ENCODE data around the gene NUTM1. TPM values are rescaled to one million over a fixed set of nuclear protein-coding genes. Genes with fewer than 3 reads are reported as not detected.

NUTM1 gene
- polyA plus RNA-seq, 2 of the 4 experiments (the other 2 are of a cell fraction): not detected

DNA sequence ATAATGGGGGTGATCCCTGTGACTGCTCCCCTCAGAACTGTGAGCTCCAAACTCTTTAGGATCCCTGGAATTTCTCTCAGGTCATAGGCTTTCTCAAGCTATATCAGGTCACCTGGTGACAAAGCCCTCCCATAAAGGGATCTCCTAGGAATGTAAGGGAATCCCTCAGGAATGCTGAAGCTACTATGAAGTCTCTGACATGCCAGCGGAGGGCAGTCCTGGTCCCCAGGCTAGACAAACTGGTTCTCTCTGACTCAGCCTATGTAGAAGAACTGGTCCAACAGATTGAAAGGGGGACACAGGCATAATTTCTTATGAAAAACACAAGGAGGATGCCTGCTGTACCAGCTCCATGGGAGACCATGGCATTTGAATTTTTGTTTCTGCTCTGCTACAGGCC, 17.2 kb downstream of the NUTM1 start:
- peak; percentile 48 to 49; a peak in 3 of 6 replicates for ATAC-seq
- FAIRE-seq: peak; percentile 77
- Histone ChIP-seq H3K4me1 (peaks cover 11% of the 10 kb centered on the region; the same call in 2 of the 3 replicates), H3K4me2 (no peak overlapping the region), H3K4me3 (no peak overlapping the region), H3K27ac (no peak overlapping the region), H3K9me3 (no peaks in the 10 kb centered on the region)
- POLR2A ChIA-PET: interaction anchor here (0.9 to 1.9 kb wide), 2 partner anchors 22 to 228 kb away, joined by 4 to 5 read pairs; partner anchors contain the start of gene SLC12A6
- CTCF ChIA-PET: interaction anchor here (0.6 to 4.9 kb wide), 10 partner anchors 7 to 273 kb away, joined by 3 to 34 read pairs (median 6); partner anchors contain the start of genes KATNBL1, LPCAT4, NOP10 and NUTM1
- TF ChIP-seq EP300 (IDR thresholded peaks at IDR 0.05): no peak
- TF ChIP-seq ZC3H11A (IDR thresholded peaks at IDR 0.05): no peak
- no peak for TF ChIP-seq EHMT2 (IDR thresholded peaks at IDR 0.05; ENCODE audit: low read depth)
- DNase-seq (ENCODE audit: low read depth in 1 of 2, low spot score in 1 of 2): peak in 1 of 2 experiments; percentile 23
- WGBS (ENCODE audit: missing lambda C conversion rate): 50% methylated on average over 1 of the region's 1 CpG

DNA sequence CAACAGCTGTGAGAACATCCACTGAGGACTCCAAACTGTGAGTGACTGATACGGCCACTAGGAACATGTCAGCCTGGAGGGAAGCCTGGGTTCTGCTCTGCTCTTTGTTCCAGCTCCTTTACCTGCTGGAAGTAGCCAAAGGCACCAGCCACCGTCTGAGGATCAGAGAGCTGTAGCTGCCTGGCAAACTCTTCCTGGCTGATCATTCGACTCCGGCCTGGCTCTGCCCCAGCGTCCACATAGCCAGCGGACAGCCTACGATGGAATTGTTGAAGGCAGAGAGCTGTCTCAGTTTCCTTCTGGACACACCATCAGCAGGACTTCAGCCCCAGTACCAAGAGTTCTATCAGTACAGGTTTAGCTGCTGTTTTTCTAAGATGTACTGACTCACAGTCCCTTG, 18.2 kb downstream of the NUTM1 start:
- Histone ChIP-seq H3K4me2 (no peak overlapping the region), H3K4me1 (peaks cover 19% of the 10 kb centered on the region), H3K4me3 (no peak overlapping the region), H3K27ac (no peak overlapping the region), H3K9me3 (no peaks in the 10 kb centered on the region)
- 94% methylated on average over 7 of the region's 7 CpGs for WGBS (ENCODE audit: missing lambda C conversion rate)
- ChIA-PET CTCF (interaction anchor here (1.3 to 4.9 kb wide), 6 partner anchors 14 to 154 kb away, joined by 3 to 34 read pairs (median 6); partner anchors contain the start of genes KATNBL1, NOP10 and NUTM1), POLR2A (interaction anchor here (0.9 to 1.9 kb wide), 2 partner anchors 23 to 227 kb away, joined by 4 to 5 read pairs; partner anchors contain the start of gene SLC12A6)
- ATAC-seq (no peak), DNase-seq (ENCODE audit: low read depth in 1 of 2, low spot score in 1 of 2) (no peak), FAIRE-seq (no peak)
- TF ChIP-seq, protein P1, sequence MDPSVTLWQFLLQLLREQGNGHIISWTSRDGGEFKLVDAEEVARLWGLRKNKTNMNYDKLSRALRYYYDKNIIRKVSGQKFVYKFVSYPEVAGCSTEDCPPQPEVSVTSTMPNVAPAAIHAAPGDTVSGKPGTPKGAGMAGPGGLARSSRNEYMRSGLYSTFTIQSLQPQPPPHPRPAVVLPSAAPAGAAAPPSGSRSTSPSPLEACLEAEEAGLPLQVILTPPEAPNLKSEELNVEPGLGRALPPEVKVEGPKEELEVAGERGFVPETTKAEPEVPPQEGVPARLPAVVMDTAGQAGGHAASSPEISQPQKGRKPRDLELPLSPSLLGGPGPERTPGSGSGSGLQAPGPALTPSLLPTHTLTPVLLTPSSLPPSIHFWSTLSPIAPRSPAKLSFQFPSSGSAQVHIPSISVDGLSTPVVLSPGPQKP (IDR thresholded peaks at IDR 0.05; ENCODE audit: low read depth, low read length): no peak
- TF ChIP-seq BHLHE40 (IDR thresholded peaks at IDR 0.05; ENCODE audit: low read depth, low read length) (no peak), GATA3 (IDR thresholded peaks at IDR 0.05; ENCODE audit: borderline replicate concordance) (no peak), RFX5 (IDR thresholded peaks at IDR 0.05) (no peak), ZSCAN20 (CRISPR knock-in tag; IDR thresholded peaks at IDR 0.05) (no peak), EP300 (IDR thresholded peaks at IDR 0.05) (no peak), FOSL2 (IDR thresholded peaks at IDR 0.05) (no peak), FOSL2 (CRISPR knock-in tag; IDR thresholded peaks at IDR 0.05) (no peak), CBX2 (IDR thresholded peaks at IDR 0.05; ENCODE audit: borderline replicate concordance, low read depth) (no peak), JUN (IDR thresholded peaks at IDR 0.05) (no peak), RAD21 (conservative IDR thresholded peaks at IDR 0.05 in 1 of 2, IDR thresholded peaks at IDR 0.05 in 1 of 2) (no peak), ESRRA (IDR thresholded peaks at IDR 0.05; ENCODE audit: borderline replicate concordance, low read length) (no peak), RCOR1 (IDR thresholded peaks at IDR 0.05; ENCODE audit: low read depth, low read length) (no peak)
- TF ChIP-seq, protein P2, sequence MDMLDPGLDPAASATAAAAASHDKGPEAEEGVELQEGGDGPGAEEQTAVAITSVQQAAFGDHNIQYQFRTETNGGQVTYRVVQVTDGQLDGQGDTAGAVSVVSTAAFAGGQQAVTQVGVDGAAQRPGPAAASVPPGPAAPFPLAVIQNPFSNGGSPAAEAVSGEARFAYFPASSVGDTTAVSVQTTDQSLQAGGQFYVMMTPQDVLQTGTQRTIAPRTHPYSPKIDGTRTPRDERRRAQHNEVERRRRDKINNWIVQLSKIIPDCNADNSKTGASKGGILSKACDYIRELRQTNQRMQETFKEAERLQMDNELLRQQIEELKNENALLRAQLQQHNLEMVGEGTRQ (IDR thresholded peaks at IDR 0.05): no peak
- TF ChIP-seq, protein P3, sequence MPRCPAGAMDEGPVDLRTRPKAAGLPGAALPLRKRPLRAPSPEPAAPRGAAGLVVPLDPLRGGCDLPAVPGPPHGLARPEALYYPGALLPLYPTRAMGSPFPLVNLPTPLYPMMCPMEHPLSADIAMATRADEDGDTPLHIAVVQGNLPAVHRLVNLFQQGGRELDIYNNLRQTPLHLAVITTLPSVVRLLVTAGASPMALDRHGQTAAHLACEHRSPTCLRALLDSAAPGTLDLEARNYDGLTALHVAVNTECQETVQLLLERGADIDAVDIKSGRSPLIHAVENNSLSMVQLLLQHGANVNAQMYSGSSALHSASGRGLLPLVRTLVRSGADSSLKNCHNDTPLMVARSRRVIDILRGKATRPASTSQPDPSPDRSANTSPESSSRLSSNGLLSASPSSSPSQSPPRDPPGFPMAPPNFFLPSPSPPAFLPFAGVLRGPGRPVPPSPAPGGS (IDR thresholded peaks at IDR 0.05): no peak
- TF ChIP-seq, protein P4, sequence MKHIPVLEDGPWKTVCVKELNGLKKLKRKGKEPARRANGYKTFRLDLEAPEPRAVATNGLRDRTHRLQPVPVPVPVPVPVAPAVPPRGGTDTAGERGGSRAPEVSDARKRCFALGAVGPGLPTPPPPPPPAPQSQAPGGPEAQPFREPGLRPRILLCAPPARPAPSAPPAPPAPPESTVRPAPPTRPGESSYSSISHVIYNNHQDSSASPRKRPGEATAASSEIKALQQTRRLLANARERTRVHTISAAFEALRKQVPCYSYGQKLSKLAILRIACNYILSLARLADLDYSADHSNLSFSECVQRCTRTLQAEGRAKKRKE (CRISPR knock-in tag; IDR thresholded peaks at IDR 0.05; ENCODE audit: low read depth): no peak
